Lower lobe of right lung (tissue), 2 donors: Measurements from ENCODE around the gene DIDO1. TPM values are rescaled to one million over a fixed set of nuclear protein-coding genes. Genes with fewer than 3 reads are reported as not detected.
A peak's percentile ranks its signal among the peaks of the same experiment; 100 is the strongest.

Experiments
- ATAC-seq, 2 donors: fragments of 200-7000 bp; cut with Tn5 transposase; one replicate each; pipeline ENCODE4 v1.9.1; 2020 to 2022; ENCODE audit warnings: mild to moderate bottlenecking in 2 of 2, moderate library complexity in 2 of 2
- DNase-seq: peaks from one replicate; pipeline ENCODE4 v3.0.0-alpha.2; 2020
- H3K27ac ChIP-seq: fragments of 200-600 bp; one replicate; pipeline ENCODE4 v1.8.0; 2022
- H3K27me3 ChIP-seq: fragments of 200-600 bp; one replicate; pipeline ENCODE4 v1.8.0; 2022; ENCODE audit warnings: low read depth
- H3K36me3 ChIP-seq: fragments of 200-600 bp; one replicate; pipeline ENCODE4 v1.8.0; 2022; ENCODE audit warnings: mild to moderate bottlenecking
- H3K4me1 ChIP-seq: fragments of 200-600 bp; one replicate; pipeline ENCODE4 v1.8.0; 2022
- H3K4me3 ChIP-seq: fragments of 200-600 bp; one replicate; pipeline ENCODE4 v1.8.0; 2022; ENCODE audit warnings: mild to moderate bottlenecking
- H3K9me3 ChIP-seq: fragments of 200-600 bp; one replicate; pipeline ENCODE4 v1.8.0; 2022
- intact Hi-C: fragments of 100-400 bp; cut with DNase I; formaldehyde crosslinking; loops from one replicate; pipeline ENCODE4 v1.11.0; 2022
- total RNA-seq: library from RNA; stranded (reverse); fragmentation: NEBNext Ultra II Directional; extraction: Animal tissue kit (Norgen Biotek cat#: 25700); gene quantifications from one replicate; pipeline ENCODE4 v1.2.1, GENCODE V29; 2021
- TF ChIP-seq, protein P1 (sequence below): fragments of 200-600 bp; IDR thresholded peaks from one replicate; pipeline ENCODE4 v1.8.0; 2022; ENCODE audit warnings: antibody characterized with exemption, mild to moderate bottlenecking
- donor health status: DM: no; HTN: yes; CAD: no; lungs with severe emphysema.

Gene DIDO1
- total RNA-seq, 1 donor from 2014 or later = 54.6 TPM

DNA sequence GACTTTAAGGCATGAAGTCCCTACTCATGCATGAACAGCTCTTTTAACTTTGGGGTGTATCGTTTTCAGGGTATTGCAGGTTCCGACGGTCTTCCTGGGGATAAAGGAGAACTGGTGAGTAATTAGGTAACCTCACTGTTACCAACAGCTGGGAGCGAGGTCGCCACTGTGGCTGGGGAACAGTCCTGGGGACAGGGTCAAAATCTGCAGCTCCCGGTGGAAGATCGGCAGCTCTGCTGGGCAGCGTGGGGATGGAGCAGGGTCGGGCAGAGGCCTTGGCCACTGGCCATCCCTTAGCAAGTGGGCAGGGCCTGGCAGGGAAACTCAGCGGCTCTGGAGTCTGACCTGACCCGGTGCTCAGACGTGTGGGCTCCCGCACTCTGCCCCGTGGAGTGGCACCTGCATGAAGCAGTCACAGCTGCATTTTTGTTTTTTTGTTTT, 93.3 kb downstream of the DIDO1 start:
- ATAC-seq = peak; percentile 9 to 38
- TF ChIP-seq, protein P1, sequence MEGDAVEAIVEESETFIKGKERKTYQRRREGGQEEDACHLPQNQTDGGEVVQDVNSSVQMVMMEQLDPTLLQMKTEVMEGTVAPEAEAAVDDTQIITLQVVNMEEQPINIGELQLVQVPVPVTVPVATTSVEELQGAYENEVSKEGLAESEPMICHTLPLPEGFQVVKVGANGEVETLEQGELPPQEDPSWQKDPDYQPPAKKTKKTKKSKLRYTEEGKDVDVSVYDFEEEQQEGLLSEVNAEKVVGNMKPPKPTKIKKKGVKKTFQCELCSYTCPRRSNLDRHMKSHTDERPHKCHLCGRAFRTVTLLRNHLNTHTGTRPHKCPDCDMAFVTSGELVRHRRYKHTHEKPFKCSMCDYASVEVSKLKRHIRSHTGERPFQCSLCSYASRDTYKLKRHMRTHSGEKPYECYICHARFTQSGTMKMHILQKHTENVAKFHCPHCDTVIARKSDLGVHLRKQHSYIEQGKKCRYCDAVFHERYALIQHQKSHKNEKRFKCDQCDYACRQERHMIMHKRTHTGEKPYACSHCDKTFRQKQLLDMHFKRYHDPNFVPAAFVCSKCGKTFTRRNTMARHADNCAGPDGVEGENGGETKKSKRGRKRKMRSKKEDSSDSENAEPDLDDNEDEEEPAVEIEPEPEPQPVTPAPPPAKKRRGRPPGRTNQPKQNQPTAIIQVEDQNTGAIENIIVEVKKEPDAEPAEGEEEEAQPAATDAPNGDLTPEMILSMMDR = no peak
- no peak overlapping the region for H3K27ac ChIP-seq

DNA sequence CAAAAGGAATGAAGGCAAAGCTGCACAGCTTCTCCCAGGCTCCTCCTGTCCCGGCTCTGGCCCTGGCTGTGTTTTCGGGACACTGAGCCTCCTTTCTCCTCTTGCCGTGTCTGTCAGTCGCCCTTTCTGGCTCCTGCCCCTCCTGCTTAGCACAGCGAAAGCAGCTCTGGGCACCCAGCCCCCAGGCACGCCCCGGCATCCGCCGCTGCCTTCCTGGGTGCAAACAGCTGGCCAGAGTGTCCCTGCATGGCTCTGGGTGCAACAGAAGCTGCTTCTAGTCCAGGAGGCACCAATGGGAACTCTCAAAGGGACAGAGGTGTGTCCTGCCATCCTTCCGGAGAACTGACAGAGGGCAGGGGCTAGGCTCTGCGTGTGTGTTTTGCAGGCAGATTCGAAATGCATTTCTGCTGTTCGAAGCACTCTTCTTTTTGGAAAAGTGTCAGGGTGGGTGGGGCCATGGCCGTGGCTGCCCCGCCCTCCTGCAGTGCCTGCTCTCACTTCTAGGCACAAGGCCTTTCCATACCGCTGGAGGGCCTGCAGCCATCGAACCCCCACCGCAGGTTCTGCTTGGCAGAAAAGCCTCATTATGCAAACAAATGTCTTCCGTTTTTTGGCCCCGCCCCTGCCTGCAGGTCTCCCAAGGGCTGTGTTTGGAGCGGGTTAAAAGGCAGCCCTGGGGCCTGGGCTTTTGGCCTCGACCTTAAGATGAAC, 93.9 kb downstream of the DIDO1 start:
- Histone ChIP-seq H3K4me3 (no peak overlapping the region), H3K27me3 (peaks cover 19% of the 10 kb centered on the region), H3K4me1 (peaks cover 15% of the 10 kb centered on the region), H3K36me3 (no peaks in the 10 kb centered on the region), H3K27ac (no peak overlapping the region), H3K9me3 (no peaks in the 10 kb centered on the region)
- intact Hi-C loops = no loop called here
- ATAC-seq (peak; percentile 50 to 51), DNase-seq (peak; percentile 74)
- TF ChIP-seq, protein P1 = no peak

More for the DNA sequence above, 93.3 kb downstream of the DIDO1 start:
- peaks cover 19% of the 10 kb centered on the region for H3K27me3 ChIP-seq
- peaks cover 15% of the 10 kb centered on the region for H3K4me1 ChIP-seq
- no peaks in the 10 kb centered on the region for H3K36me3 ChIP-seq
- intact Hi-C loops = no loop called here
- no peak overlapping the region for H3K4me3 ChIP-seq
- H3K9me3 ChIP-seq = no peaks in the 10 kb centered on the region
- DNase-seq = no peak

DNA sequence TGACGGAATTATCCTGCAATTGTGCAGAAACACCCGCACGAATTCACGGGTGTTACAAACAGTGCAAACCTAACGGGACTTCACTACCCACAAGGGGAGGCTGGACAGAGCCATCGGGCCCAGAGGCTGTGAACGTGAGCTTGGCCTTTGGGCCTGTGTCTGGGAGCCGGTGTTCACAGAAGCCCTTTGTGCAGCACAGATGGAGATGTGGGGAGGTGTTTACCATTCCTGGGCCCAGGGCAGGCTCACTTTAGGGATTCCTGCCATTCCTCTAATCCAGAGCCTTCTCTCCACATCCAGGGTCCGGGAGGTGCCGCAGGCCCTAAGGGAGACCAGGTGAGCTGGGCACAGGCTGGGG, 94.5 kb downstream of the DIDO1 start:
- intact Hi-C loops = no loop called here
- peaks cover 15% of the 10 kb centered on the region for H3K4me1 ChIP-seq

DNA sequence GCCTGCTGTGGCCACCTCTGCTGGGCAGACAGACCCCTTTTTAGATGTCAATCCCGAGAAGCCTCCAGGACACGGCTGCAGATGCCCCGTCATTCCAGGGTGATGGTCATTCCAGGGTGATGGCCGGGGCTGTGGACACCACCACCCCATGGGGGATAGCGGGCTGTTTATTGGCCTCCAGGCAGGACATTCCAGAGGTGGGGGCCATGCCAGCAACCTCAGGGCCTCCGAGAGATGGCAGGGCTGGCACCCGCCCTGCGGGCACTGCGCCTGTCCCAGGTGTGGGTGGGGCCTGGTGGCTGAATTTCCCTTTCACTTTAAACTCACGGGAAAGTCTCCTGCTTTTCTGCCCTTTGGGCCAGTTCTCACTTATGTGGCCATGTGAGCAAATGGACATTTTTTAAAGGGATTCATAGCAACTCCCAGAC, 94.9 kb downstream of the DIDO1 start:
- Histone ChIP-seq H3K27ac (no peak overlapping the region), H3K9me3 (no peaks in the 10 kb centered on the region), H3K36me3 (no peaks in the 10 kb centered on the region), H3K4me3 (no peak overlapping the region), H3K4me1 (peaks cover 15% of the 10 kb centered on the region), H3K27me3 (peaks cover 12% of the 10 kb centered on the region)
- peak; percentile 38 to 41 for ATAC-seq
- intact Hi-C loops = no loop called here
- no peak for DNase-seq
- TF ChIP-seq, protein P1 = no peak

More for the DNA sequence above, 94.5 kb downstream of the DIDO1 start:
- TF ChIP-seq, protein P1 = no peak
- DNase-seq (no peak), ATAC-seq (no peak)
- no peak overlapping the region for H3K27ac ChIP-seq
- no peaks in the 10 kb centered on the region for H3K36me3 ChIP-seq
- H3K9me3 ChIP-seq = no peaks in the 10 kb centered on the region
- no peak overlapping the region for H3K4me3 ChIP-seq
- peaks cover 16% of the 10 kb centered on the region for H3K27me3 ChIP-seq

DNA sequence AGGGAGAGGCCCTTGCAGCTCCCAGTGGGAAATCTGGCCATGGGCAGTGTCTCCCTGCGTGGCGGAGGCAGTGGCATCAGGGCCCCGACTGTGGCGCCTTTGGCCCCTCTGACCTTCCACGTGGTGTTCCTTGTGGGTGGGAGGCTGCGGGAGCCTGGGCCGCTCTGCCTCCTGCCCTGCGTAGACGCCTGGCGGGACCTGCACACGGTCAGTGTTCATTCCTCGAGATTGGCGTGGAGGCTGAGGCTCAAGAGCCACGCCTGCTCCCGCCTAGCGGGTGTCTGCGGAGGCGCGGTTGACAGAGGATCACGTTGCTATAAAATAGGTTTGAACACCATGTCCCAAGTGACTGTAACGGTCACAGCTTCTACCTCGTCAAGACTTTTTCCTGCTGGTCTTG, 95.5 kb downstream of the DIDO1 start:
- TF ChIP-seq, protein P1 = no peak
- no peaks in the 10 kb centered on the region for H3K36me3 ChIP-seq
- intact Hi-C loops = no loop called here
- peaks cover 15% of the 10 kb centered on the region for H3K4me1 ChIP-seq
- no peak for ATAC-seq
- H3K9me3 ChIP-seq = no peaks in the 10 kb centered on the region
- peaks cover 6% of the 10 kb centered on the region for H3K27me3 ChIP-seq
- DNase-seq = no peak
- H3K27ac ChIP-seq = no peak overlapping the region
- no peak overlapping the region for H3K4me3 ChIP-seq
